ENCODE data around the gene ACAA1.

GRCh38 chr3:38120693-38121450, 16.1 kb downstream of the ACAA1 start:
- TF ChIP-seq ZNF274 (IDR thresholded peaks at IDR 0.05; ENCODE audit: low read depth, low read length) (no peak), YY1 (IDR thresholded peaks at IDR 0.05; ENCODE audit: insufficient read depth, insufficient read length) (no peak), SUZ12 (IDR thresholded peaks at IDR 0.05; ENCODE audit: extremely low read depth, insufficient read depth, insufficient read length) (no peak)
